Middle frontal gyrus (tissue), 1 donor: ENCODE results near the gene CARMIL1.
A peak's percentile ranks its signal among the peaks of the same experiment; 100 is the strongest.

Experiments
- DNase-seq: peaks from one replicate; pipeline ENCODE4 v3.0.0-alpha.2; 2015; ENCODE audit warnings: low spot score; ENCODE audit errors: extremely low spot score

CARMIL1 gene

DNA sequence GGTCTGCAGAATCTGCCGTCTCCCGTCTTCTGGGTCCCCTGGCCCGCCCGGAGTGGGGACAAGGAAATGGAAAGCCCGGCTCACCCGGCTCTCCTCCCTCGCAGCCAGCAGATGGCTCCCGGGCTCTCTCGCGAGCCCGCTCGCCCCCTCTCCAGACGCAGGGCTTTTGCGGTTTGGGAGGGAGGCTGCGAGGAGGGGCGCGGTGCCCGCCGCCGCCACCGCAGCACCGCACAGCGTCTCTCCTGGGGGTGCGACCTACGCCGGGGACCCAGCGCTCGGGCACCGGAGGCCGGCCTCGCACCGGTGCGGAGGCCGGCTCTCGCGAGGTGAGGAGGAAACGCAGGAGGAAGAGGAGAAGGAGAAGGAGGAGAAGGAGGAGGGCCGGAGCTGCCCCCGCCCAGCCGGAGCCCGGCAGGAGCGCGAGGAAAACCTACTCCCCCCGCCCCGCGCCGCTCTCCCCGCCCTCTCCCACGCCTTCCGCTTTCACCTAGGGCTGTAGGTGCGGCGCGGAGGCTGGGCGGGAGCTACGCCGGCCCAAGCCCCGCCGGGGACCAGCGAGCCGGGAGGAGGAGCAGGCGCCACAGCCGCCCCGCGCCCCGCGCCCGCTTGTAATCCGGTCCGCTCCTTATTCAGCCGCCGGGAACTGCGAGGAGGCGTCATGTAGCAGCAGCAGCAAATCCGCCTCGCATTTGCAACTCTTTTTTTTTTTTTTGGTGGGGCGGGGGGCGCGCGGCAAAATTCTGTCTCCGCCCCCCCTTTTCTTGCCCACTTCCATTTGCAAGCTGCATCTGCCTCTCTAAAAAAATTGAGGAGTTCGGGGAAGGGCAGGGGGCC lies at the start of gene CARMIL1:
TSS of gene CARMIL1 (plus strand) at position 461 of the 834 bp plus-strand sequence. CDS start 422 bp downstream, outside the sequence.
- peak; percentile 74 for DNase-seq

GRCh38 chr6:25229671-25230321 lies 49.4 kb upstream of the CARMIL1 start:
- DNase-seq = no peak

DNA sequence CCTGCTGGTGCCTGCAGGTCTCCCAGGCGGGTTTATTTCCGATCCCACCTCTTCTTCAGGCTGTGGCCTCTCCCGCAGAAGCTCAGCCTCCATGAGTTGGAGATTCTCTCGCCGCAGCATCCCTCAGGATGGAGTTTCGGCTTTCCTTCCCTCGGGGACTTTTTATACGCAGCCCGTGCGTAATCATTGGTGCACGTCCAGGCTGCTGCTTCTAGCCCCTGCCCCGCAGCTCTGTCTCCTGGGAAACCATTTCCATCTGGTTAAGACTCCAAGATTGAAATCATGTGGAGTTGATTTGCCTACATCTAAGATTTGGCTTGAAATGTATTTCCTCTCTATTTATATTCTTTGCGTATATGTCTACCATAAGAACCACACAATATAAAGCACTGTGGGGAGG lies 46.7 kb upstream of the CARMIL1 start:
- DNase-seq = no peak

- DNase-seq = no peak
These were observed 45.9 kb upstream of the CARMIL1 start for GRCh38 chr6:25233226-25233625.

GRCh38 chr6:25237579-25237978 lies 41.6 kb upstream of the CARMIL1 start:
- no peak for DNase-seq

- DNase-seq = no peak
These were observed 40.1 kb upstream of the CARMIL1 start for GRCh38 chr6:25239059-25239458.

DNA sequence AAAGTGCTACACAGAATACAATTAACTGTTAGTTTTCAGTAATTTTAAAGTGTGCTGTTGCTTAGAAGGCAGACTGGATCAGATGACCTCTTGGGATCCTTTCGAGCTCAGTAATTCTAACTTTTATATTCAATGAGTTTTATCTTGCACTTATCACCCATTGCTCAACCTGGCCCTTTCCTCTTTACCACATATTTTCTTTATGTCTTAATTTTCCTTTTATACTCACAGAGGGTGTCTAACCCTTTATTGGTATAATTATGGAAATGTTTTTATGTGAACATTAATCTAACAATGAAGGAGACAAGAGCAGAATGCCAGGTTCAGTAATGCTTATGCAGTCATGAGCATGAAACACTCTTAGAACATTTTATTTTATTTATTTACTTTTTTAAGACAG lies 39.7 kb upstream of the CARMIL1 start:
- DNase-seq = no peak

DNA sequence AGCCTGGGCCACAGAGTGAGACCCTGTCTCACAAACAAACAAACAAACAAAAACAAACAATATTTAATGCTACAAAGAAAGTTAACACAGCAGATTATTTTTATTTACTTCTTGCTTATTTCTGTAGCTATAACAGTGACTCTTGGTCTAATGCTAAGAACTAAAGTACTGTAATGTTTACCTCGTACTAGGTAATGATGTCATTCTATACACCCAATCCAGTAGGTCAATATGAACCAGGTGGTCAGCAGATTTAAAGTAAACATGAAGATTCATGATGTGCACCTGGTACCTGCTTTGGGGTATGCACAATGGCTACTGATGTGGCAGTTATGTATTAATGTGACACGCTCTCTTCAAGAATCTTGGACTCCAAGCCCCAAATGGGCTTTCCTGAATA lies 36.6 kb upstream of the CARMIL1 start:
- DNase-seq = no peak

GRCh38 chr6:25244865-25245264 lies 34.3 kb upstream of the CARMIL1 start:
- no peak for DNase-seq

DNA sequence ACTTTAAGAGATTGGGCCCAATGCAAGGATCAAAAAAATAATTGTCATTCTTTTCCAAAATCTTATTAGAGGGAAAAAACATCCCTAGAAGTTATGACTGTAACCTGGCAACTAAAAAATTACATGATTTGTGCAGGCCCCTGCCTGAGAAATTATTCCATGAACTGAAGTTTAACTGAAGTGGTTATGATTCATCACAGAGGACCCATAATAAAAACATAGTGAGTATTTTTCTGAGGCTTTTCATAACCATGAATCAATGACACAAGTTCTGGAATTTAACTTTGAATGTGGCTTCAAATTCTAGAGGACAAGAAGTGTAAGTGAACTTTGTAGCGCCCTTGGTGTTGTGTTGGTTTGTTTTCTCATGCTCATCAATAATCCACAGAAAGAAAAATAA lies 31.1 kb upstream of the CARMIL1 start:
- no peak for DNase-seq

GRCh38 chr6:25249133-25249532 lies 30.0 kb upstream of the CARMIL1 start:
- DNase-seq = no peak

- DNase-seq = no peak
These were observed 28.3 kb upstream of the CARMIL1 start for GRCh38 chr6:25250878-25251277.

- no peak for DNase-seq
These were observed 27.7 kb upstream of the CARMIL1 start for GRCh38 chr6:25251426-25251825.

GRCh38 chr6:25253351-25253750 lies 25.8 kb upstream of the CARMIL1 start:
- no peak for DNase-seq

DNA sequence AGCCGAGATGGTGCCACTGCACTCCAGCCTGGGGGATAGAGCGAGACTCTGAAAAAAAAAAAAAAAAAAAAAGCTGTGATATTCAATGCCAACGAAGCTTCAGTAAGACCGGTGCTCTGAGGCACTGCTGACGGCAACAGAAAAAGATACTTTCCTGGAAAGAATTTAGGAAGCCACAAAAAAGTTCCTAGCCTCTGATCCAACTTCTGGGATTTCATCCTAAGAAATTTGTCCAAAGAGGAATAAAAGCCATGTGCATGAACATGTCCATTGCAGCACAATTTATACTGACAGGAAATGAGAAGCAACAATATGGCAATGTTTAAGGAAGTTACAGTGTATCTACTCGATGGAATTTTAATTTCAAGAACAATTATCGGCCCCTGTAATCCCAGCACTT lies 24.5 kb upstream of the CARMIL1 start:
- DNase-seq = no peak

GRCh38 chr6:25257686-25258348 lies 21.4 kb upstream of the CARMIL1 start:
- DNase-seq = no peak

DNA sequence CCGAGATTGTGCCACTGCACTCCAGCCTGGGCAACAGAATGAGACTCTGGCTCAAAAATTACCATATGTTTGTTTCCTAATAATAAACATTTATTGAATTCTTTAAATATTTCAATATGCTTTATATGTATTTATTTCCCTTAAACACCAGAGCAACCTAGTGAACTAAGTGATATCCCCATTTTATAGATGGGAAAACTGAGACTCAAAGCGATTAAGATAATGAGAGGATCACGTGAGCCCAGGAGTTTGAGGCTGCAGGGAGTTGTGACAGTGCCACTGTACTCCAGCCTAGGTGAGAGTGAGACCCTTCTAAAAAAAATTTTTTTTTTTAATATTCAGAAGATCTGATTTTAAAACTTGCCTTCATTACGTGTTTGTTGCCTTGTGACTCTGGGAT lies 19.4 kb upstream of the CARMIL1 start:
- no peak for DNase-seq

DNA sequence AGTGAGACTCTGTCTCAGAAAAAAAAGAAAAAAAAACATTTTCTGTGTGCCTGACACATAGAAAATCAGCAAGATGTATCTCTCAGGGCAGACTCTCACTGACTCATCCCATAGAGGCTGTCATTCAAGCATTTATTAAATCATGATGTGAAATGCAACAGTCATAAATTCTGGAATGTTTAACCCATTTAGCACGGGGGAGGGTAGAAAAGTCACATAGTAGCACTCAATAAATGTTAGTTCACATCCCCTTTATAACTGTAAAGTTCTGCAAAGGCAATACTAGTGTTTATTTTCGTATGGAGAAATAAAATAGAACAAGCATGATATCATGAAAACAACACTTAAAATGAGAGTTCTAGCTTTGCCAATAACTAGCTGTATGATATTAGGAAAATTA lies 15.5 kb upstream of the CARMIL1 start:
- DNase-seq = no peak

DNA sequence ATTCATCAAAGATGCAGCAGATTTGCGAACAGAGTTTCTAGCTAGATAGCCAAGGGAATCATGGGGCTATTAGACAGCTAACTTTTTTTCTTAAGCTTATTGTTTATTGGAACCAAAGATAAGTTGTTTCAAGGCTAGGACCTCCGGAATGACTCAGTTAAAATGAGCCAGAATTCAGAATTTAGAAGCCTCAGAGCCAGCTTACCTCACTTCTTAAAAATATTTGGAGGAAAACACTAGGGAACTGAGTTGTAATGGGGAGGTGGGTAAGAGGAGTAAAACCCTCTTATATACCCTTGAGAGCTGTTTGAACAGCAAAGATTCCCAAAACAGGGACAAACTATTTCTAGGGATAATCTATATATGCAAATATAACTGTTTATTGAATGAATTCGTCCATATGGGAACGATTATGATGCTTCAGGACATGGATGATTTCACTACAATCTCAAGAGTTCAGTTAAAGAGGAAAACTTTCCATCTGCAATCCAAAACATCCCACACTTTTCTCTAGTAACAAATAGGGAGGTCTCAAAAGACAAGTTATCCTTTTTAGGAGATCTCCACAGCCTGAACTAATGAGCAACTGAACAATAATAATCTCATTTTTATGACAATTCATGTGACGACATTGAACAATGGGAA lies 12.6 kb upstream of the CARMIL1 start:
- DNase-seq = no peak

- no peak for DNase-seq
These were observed 11.5 kb upstream of the CARMIL1 start for GRCh38 chr6:25267662-25268061.

DNA sequence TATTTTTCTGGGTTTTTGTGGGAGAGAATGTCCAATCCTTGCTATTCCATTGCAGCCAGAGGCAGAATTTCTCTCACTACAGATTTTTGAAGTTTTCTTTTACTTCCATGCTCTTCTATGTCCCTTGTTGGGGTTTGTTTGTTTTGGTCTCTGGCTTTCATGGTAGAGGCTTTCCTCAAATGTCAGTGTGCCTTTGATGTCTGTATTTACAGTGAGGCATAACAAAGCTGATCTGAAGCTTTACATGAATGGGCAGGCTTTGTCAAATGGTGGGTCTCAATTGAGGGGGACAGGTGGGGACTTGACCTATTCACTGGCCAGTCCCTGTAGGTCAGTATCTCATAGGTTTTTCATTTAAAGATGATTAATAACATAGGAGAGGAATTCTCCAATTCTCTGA lies 8.6 kb upstream of the CARMIL1 start:
- DNase-seq = no peak

DNA sequence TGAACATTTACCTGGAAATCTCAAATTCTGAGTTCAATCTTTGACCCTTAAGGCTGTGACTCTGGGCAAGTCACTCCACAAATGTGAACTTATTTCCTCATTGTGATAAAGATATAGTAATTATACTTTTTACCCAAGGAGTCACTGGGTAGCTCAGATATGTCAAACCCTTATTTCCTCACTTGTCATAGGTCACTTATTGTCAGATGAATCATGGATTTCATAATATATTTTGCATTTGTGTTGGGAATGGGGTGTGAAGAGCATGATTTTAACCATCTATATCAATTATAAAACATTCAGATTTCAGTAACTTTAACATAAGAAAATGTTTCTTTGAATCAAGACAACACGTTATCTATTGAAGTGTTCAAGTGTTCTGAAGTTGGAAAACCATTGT lies 3.7 kb upstream of the CARMIL1 start:
- DNase-seq = no peak
